Panc1 (cell line): ENCODE data around the gene GFPT2. TPM values are rescaled to one million over a fixed set of nuclear protein-coding genes. Genes with fewer than 3 reads are reported as not detected.

ENCODE experiments used
- ATAC-seq: fragments of 200-7000 bp; cut with Tn5 transposase; 2 replicates; pipeline ENCODE4 v1.9.1; 2020; ENCODE audit warnings: mild to moderate bottlenecking, moderate library complexity
- BruUV-seq: library from RNA; stranded (reverse); fragments of 400-500 nt; replicated peaks from 2 replicates; lab custom pipeline; 2021; lab: Mats Ljungman, UMichigan
- CTCF ChIA-PET: fragments of 300-600 bp; sonication (Branson Sonifier 250); formaldehyde crosslinking; loops from one replicate; lab custom pipeline; 2022; ENCODE audit warnings: antibody characterized with exemption; lab: Charles Lee
- POLR2A ChIA-PET: fragments of 300-600 bp; sonication (Branson Sonifier 250); formaldehyde crosslinking; loops from one replicate; lab custom pipeline; 2022; ENCODE audit warnings: antibody characterized with exemption; lab: Charles Lee
- DNase-seq: peaks from one replicate; pipeline ENCODE4 v3.0.0-alpha.2; 2010; ENCODE audit warnings: low read depth, low spot score
- H3K27ac ChIP-seq: 2 replicates; pipeline ENCODE4 v1.5.1; 2011; ENCODE audit warnings: mild to moderate bottlenecking, low read length, inconsistent platforms
- H3K27me3 ChIP-seq: fragments of 200-500 bp; sonication (Bioruptor generic); 2 replicates; pipeline ENCODE4 v1.6.0; 2014; ENCODE audit warnings: low read length, inconsistent platforms; ENCODE audit not compliant: control insufficient read depth, insufficient read depth
- H3K36me3 ChIP-seq: fragments of 200-500 bp; sonication (Bioruptor generic); 2 replicates; pipeline ENCODE4 v1.5.1; 2014; ENCODE audit warnings: inconsistent platforms, mild to moderate bottlenecking, low read length, moderate library complexity; ENCODE audit not compliant: control insufficient read depth, insufficient read depth
- H3K4me1 ChIP-seq: 2 replicates; pipeline ENCODE4 v1.5.1; 2011; ENCODE audit warnings: inconsistent platforms, mild to moderate bottlenecking, low read length, moderate library complexity; ENCODE audit not compliant: control insufficient read depth, insufficient read depth
- H3K4me3 ChIP-seq, 2 experiments: 2 replicates each; pipeline ENCODE4 v1.5.1; 2011 to 2012; ENCODE audit warnings: low read depth in 2 of 2, low read length in 2 of 2, mild to moderate bottlenecking in 2 of 2, inconsistent platforms in 1 of 2, moderate library complexity in 1 of 2
- H3K9me3 ChIP-seq: fragments of 200-500 bp; sonication (Bioruptor generic); 2 replicates; pipeline ENCODE4 v1.5.1; 2014; ENCODE audit warnings: low read depth, mild to moderate bottlenecking, inconsistent platforms, low read length, moderate library complexity; ENCODE audit not compliant: control insufficient read depth, insufficient read depth
- POLR2AphosphoS5 ChIP-seq: IDR thresholded peaks from 2 replicates; pipeline ENCODE4 v1.6.1; 2012; ENCODE audit warnings: mild to moderate bottlenecking, low read depth, low read length, moderate library complexity
- SIN3A ChIP-seq: IDR thresholded peaks from 2 replicates; pipeline ENCODE4 v1.6.1; 2012; ENCODE audit warnings: low read depth, mild to moderate bottlenecking, low read length, moderate library complexity, borderline replicate concordance; ENCODE audit not compliant: insufficient read depth
- TCF7L2 ChIP-seq: IDR thresholded peaks from 2 replicates; pipeline ENCODE4 v1.6.1; 2011; ENCODE audit warnings: mild to moderate bottlenecking, low read depth, low read length, inconsistent platforms
- in situ Hi-C: cut with HindIII; loops from 2 replicates; pipeline ENCODE4 v1.10.0; 2016; ENCODE audit warnings: low sequenced_read_pairs, low pct_unique_long_range_greater_than_20kb
- intact Hi-C: fragments of 100-400 bp; cut with micrococcal nuclease; formaldehyde crosslinking; loops from one replicate; pipeline ENCODE4 v1.10.0; 2022; ENCODE audit not compliant: unreplicated experiment
- total RNA-seq: library from RNA; stranded (reverse); gene quantifications from one replicate; pipeline ENCODE4 v1.2.1, GENCODE V29; 2021; ENCODE audit not compliant: unreplicated experiment
- TF ChIP-seq, protein P1 (sequence below), 2 experiments: IDR thresholded peaks; 2 replicates each; pipeline ENCODE4 v1.6.1; 2011 to 2012; ENCODE audit warnings: low read depth in 2 of 2, control low read depth in 1 of 2, low read length in 1 of 2, mild to moderate bottlenecking in 1 of 2, moderate library complexity in 1 of 2; ENCODE audit not compliant: insufficient read depth in 1 of 2
- TF ChIP-seq, protein P2 (sequence below): fragments of 450-650 bp; IDR thresholded peaks from 2 replicates; pipeline ENCODE4 v1.5.1; 2017; ENCODE audit warnings: mild to moderate bottlenecking

Gene GFPT2
- total RNA-seq, 1 experiment from 2014 or later: 2.1 TPM

DNA sequence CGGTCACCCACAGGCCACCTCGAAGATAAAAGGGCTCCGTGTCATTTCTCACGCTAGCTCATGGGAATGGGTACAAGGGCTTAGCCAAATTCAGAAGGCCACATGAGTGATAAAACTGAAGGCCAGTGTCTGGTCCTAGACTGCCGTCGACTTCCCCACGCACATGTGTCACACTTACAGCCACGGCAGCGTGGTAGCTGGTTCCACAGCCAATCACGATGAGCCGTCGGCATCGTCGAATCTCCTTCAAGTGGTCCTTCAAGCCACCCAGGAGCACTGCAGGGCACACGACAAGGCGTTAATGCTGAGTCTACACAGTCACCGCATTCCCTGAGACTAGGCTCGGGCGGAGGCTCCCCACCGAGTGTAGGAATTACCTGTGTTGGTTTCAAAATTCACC lies 36.5 kb downstream of the GFPT2 start:
- Histone ChIP-seq H3K9me3 (no peaks in the 10 kb centered on the region), H3K4me3 (no peak overlapping the region), H3K36me3 (no peaks in the 10 kb centered on the region), H3K27ac (no peak overlapping the region), H3K4me1 (no peaks in the 10 kb centered on the region), H3K27me3 (no peaks in the 10 kb centered on the region)
- no TSS peak for BruUV-seq
- CTCF ChIA-PET: interaction anchor here (1.5 to 3.0 kb wide), 2 partner anchors 12 to 23 kb away, joined by 10 to 12 read pairs; no protein-coding TSS in a partner anchor
- no peak for DNase-seq
- in situ Hi-C loops (no loop called here), intact Hi-C loops (loop anchor here (10.0 kb wide), 1 partner anchor 192 kb away; no protein-coding TSS in a partner anchor)
- POLR2A ChIA-PET: no interaction called here
- no peak for ATAC-seq
- TF ChIP-seq, protein P1, sequence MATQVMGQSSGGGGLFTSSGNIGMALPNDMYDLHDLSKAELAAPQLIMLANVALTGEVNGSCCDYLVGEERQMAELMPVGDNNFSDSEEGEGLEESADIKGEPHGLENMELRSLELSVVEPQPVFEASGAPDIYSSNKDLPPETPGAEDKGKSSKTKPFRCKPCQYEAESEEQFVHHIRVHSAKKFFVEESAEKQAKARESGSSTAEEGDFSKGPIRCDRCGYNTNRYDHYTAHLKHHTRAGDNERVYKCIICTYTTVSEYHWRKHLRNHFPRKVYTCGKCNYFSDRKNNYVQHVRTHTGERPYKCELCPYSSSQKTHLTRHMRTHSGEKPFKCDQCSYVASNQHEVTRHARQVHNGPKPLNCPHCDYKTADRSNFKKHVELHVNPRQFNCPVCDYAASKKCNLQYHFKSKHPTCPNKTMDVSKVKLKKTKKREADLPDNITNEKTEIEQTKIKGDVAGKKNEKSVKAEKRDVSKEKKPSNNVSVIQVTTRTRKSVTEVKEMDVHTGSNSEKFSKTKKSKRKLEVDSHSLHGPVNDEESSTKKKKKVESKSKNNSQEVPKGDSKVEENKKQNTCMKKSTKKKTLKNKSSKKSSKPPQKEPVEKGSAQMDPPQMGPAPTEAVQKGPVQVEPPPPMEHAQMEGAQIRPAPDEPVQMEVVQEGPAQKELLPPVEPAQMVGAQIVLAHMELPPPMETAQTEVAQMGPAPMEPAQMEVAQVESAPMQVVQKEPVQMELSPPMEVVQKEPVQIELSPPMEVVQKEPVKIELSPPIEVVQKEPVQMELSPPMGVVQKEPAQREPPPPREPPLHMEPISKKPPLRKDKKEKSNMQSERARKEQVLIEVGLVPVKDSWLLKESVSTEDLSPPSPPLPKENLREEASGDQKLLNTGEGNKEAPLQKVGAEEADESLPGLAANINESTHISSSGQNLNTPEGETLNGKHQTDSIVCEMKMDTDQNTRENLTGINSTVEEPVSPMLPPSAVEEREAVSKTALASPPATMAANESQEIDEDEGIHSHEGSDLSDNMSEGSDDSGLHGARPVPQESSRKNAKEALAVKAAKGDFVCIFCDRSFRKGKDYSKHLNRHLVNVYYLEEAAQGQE (IDR thresholded peaks at IDR 0.05; ENCODE audit: insufficient read depth in 1 of 2, low read depth in 2 of 2, low read length in 1 of 2): no peak
- TF ChIP-seq TCF7L2 (no peak), SIN3A (no peak), POLR2AphosphoS5 (no peak)
- TF ChIP-seq, protein P2, sequence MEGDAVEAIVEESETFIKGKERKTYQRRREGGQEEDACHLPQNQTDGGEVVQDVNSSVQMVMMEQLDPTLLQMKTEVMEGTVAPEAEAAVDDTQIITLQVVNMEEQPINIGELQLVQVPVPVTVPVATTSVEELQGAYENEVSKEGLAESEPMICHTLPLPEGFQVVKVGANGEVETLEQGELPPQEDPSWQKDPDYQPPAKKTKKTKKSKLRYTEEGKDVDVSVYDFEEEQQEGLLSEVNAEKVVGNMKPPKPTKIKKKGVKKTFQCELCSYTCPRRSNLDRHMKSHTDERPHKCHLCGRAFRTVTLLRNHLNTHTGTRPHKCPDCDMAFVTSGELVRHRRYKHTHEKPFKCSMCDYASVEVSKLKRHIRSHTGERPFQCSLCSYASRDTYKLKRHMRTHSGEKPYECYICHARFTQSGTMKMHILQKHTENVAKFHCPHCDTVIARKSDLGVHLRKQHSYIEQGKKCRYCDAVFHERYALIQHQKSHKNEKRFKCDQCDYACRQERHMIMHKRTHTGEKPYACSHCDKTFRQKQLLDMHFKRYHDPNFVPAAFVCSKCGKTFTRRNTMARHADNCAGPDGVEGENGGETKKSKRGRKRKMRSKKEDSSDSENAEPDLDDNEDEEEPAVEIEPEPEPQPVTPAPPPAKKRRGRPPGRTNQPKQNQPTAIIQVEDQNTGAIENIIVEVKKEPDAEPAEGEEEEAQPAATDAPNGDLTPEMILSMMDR: no peak

DNA sequence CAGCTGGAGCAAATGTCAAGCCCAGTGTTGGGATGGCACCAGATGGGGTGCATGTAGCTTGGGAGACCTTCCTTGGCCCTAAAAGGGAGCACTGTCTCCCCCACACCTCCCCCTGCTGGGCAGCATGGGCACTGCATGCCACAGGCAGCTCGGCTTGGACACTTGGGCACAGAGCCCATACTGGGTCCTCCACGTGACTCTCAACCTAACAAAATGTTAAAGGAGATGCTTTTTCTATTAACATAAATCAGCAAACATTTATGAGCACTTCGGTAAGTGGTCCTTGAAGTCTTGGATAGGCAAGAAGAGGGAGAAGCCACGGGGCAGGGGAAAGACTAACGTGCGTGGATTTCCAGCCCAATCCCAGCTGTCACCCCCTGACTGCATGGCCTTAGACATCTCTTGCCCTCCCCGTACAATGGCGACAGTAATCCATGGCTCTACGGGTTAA lies 37.3 kb downstream of the GFPT2 start:
- no peaks in the 10 kb centered on the region for H3K36me3 ChIP-seq
- ATAC-seq (peak; percentile 86), DNase-seq (no peak)
- POLR2A ChIA-PET: no interaction called here
- no peaks in the 10 kb centered on the region for H3K4me1 ChIP-seq
- no TSS peak for BruUV-seq
- H3K4me3 ChIP-seq: no peak overlapping the region
- H3K27me3 ChIP-seq: no peaks in the 10 kb centered on the region
- in situ Hi-C loops (no loop called here), intact Hi-C loops (loop anchor here (10.0 kb wide), 1 partner anchor 191 kb away; no protein-coding TSS in a partner anchor)
- CTCF ChIA-PET: interaction anchor here (0.6 to 3.0 kb wide), 5 partner anchors 13 to 888 kb away, joined by 3 to 12 read pairs (median 5); no protein-coding TSS in a partner anchor
- no peak overlapping the region for H3K27ac ChIP-seq
- TF ChIP-seq, protein P2: peak; percentile 98
- no peak for TF ChIP-seq TCF7L2
- no peak for TF ChIP-seq SIN3A
- TF ChIP-seq, protein P1 (IDR thresholded peaks at IDR 0.05; ENCODE audit: insufficient read depth in 1 of 2, low read depth in 2 of 2, low read length in 1 of 2): no peak
- TF ChIP-seq POLR2AphosphoS5: no peak
- H3K9me3 ChIP-seq: no peaks in the 10 kb centered on the region
